SU-DHL-6 (cell line): ENCODE measurements around the gene CCNJ.

Experiments used
- H2AFZ ChIP-seq: fragments of 200-600 bp; sonication (generic); 2 replicates; pipeline ENCODE4 v1.6.1; 2014; ENCODE audit warnings: low read depth, mild to moderate bottlenecking, moderate library complexity, mixed read lengths, antibody characterized with exemption, low read length; ENCODE audit not compliant: severe bottlenecking
- H3F3A ChIP-seq: fragments of 200-600 bp; shearing (Covaris generic); 2 replicates; pipeline ENCODE4 v1.6.0; 2016; ENCODE audit warnings: antibody characterized with exemption, mild to moderate bottlenecking; ENCODE audit not compliant: insufficient read depth
- H3K27ac ChIP-seq: fragments of 200-600 bp; sonication (generic); 2 replicates; pipeline ENCODE4 v1.5.1; 2016; ENCODE audit warnings: low read depth, mild to moderate bottlenecking, low read length, moderate library complexity, mixed read lengths
- H3K27me3 ChIP-seq: fragments of 200-600 bp; sonication (generic), shearing (Covaris generic); 2 replicates; pipeline ENCODE4 v1.6.0; 2014; ENCODE audit warnings: mild to moderate bottlenecking, low read length
- H3K36me3 ChIP-seq: fragments of 200-600 bp; sonication (generic); 2 replicates; pipeline ENCODE4 v1.6.1; 2014; ENCODE audit warnings: mild to moderate bottlenecking, low read length, mixed read lengths
- H3K4me2 ChIP-seq: fragments of 300-600, 200-600 bp; shearing (Covaris generic), sonication (generic); 2 replicates; pipeline ENCODE4 v1.6.0; 2014; ENCODE audit warnings: low read length, low read depth, mild to moderate bottlenecking; ENCODE audit not compliant: poor library complexity, severe bottlenecking
- H3K4me3 ChIP-seq: fragments of 200-600 bp; sonication (generic); 2 replicates; pipeline ENCODE4 v1.5.1; 2014; ENCODE audit warnings: antibody characterized with exemption, low read length, mild to moderate bottlenecking, mixed read lengths; ENCODE audit not compliant: insufficient read depth, poor library complexity, severe bottlenecking
- H3K79me2 ChIP-seq: fragments of 200-600 bp; sonication (generic); 2 replicates; pipeline ENCODE4 v1.6.1; 2014; ENCODE audit warnings: mild to moderate bottlenecking, low read length, moderate library complexity; ENCODE audit not compliant: insufficient read depth
- H3K9ac ChIP-seq: fragments of 200-600 bp; sonication (generic); 2 replicates; pipeline ENCODE4 v1.7.0; 2014; ENCODE audit warnings: mild to moderate bottlenecking, low read length
- H3K9me2 ChIP-seq: fragments of 200-600 bp; sonication (generic); replicated peaks from 2 replicates; pipeline ENCODE4 v1.6.1; 2014; ENCODE audit warnings: low read length; ENCODE audit not compliant: insufficient read depth
- H3K9me3 ChIP-seq: fragments of 200-600 bp; sonication (generic); 2 replicates; pipeline ENCODE4 v1.6.1; 2014; ENCODE audit warnings: low read length, mixed read lengths; ENCODE audit not compliant: insufficient read depth
- H4K20me1 ChIP-seq: fragments of 200-600 bp; sonication (generic); 2 replicates; pipeline ENCODE4 v1.6.1; 2014; ENCODE audit warnings: low read depth, mild to moderate bottlenecking, antibody characterized with exemption, low read length, moderate library complexity, mixed read lengths
- CTCF ChIP-seq: fragments of 200-600 bp; sonication (generic); IDR thresholded peaks from one replicate; pipeline ENCODE4 v1.5.1; 2017; ENCODE audit warnings: antibody characterized with exemption, mild to moderate bottlenecking, low read length, moderate library complexity; ENCODE audit not compliant: insufficient read depth, poor library complexity, severe bottlenecking
- EZH2phosphoT487 ChIP-seq: fragments of 200-600 bp; sonication (generic), shearing (Covaris generic); conservative IDR thresholded peaks from 2 replicates; pipeline ENCODE4 v1.6.1; 2018; ENCODE audit warnings: mild to moderate bottlenecking, antibody characterized with exemption, low read length, moderate library complexity, mixed read lengths

CCNJ gene

GRCh38 chr10:96013956-96014355 is 29.4 kb upstream of the CCNJ start:
- Histone ChIP-seq H3K9me3 (no peaks in the 10 kb centered on the region), H3F3A (no peaks in the 10 kb centered on the region), H2AFZ (no peak overlapping the region), H3K9me2 (no peaks in the 10 kb centered on the region), H3K79me2 (no peaks in the 10 kb centered on the region), H3K4me2 (no peak overlapping the region), H4K20me1 (no peaks in the 10 kb centered on the region; the same call in 1 of the 2 replicates), H3K27ac (no peak overlapping the region), H3K36me3 (no peaks in the 10 kb centered on the region), H3K9ac (no peak overlapping the region), H3K27me3 (no peaks in the 10 kb centered on the region), H3K4me3 (no peak overlapping the region)
- TF ChIP-seq CTCF (no peak), EZH2phosphoT487 (no peak)

- no peak overlapping the region for H3K4me3 ChIP-seq
- H3K36me3 ChIP-seq: no peaks in the 10 kb centered on the region
- no peak overlapping the region for H3K27ac ChIP-seq
- no peaks in the 10 kb centered on the region for H4K20me1 ChIP-seq
- no peaks in the 10 kb centered on the region for H3K27me3 ChIP-seq
- H2AFZ ChIP-seq: no peak overlapping the region
- H3K9me2 ChIP-seq: no peaks in the 10 kb centered on the region
- no peak overlapping the region for H3K4me2 ChIP-seq
- H3K9ac ChIP-seq: no peak overlapping the region
- no peaks in the 10 kb centered on the region for H3K9me3 ChIP-seq
- H3F3A ChIP-seq: no peaks in the 10 kb centered on the region
- no peak for TF ChIP-seq CTCF
- TF ChIP-seq EZH2phosphoT487: no peak
- H3K79me2 ChIP-seq: no peaks in the 10 kb centered on the region
These were observed 28.8 kb upstream of the CCNJ start for GRCh38 chr10:96014473-96015102.

DNA sequence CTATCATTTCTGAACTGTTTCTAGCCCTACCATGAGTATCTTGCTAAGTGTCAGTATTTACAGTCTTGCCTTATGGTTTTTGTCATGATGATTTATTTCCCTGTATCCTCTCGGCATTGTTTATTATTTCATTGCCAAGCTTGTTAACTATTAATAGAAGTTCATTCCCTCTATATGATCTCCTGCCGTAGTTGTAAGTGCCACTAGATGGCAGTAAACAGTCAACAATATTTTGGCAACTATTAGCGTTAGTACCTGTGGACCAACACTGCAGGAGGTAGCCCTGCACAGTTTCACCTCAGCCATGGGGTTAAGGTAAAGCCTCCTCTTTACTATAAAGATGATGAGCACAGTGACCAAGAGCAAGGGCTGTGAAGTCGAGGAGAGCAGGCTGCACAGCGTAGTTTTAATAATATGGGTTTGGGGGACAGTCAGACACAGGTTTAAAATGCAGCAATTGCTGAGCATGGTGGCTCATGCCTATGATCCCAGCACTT is 26.1 kb upstream of the CCNJ start:
- no peak overlapping the region for H2AFZ ChIP-seq
- H3K27ac ChIP-seq: no peak overlapping the region
- H4K20me1 ChIP-seq: no peaks in the 10 kb centered on the region
- H3K9me3 ChIP-seq: no peaks in the 10 kb centered on the region
- TF ChIP-seq EZH2phosphoT487 (no peak), CTCF (peak; percentile 89)
- H3K4me3 ChIP-seq: no peak overlapping the region
- no peaks in the 10 kb centered on the region for H3K9me2 ChIP-seq
- no peaks in the 10 kb centered on the region for H3F3A ChIP-seq
- H3K36me3 ChIP-seq: no peaks in the 10 kb centered on the region
- H3K27me3 ChIP-seq: no peaks in the 10 kb centered on the region
- no peak overlapping the region for H3K4me2 ChIP-seq
- H3K79me2 ChIP-seq: no peaks in the 10 kb centered on the region
- no peak overlapping the region for H3K9ac ChIP-seq
